SKM-1 treated with dmso at 0.1 percent for 144 hours (cell line): ENCODE measurements around the gene ATAD3A.
"Not testable (repeated sequence)": the region's sequence is repeated elsewhere in the genome, so short reads cannot be mapped to it uniquely, and the experiment has no call there.

Source experiments
- DNase-seq: peaks from one replicate; lab custom pipeline; 2025; ENCODE audit not compliant: unreplicated experiment; lab: John Stamatoyannopoulos, UW

Gene ATAD3A

GRCh38 chr1:1489231-1489630 is 22.7 kb upstream of the ATAD3A start:
- no peak for DNase-seq

- DNase-seq: no peak
Observed at GRCh38 chr1:1489861-1490260, 22.1 kb upstream of the ATAD3A start.

GRCh38 chr1:1490633-1491230 is 21.2 kb upstream of the ATAD3A start:
- DNase-seq: no peak

GRCh38 chr1:1491601-1492000 is 20.4 kb upstream of the ATAD3A start:
- DNase-seq: no peak

GRCh38 chr1:1494311-1494710 is 17.7 kb upstream of the ATAD3A start:
- DNase-seq: not testable (repeated sequence)

GRCh38 chr1:1495461-1495975 is 16.4 kb upstream of the ATAD3A start:
- not testable (repeated sequence) for DNase-seq

- DNase-seq: peak; percentile 46
Observed at GRCh38 chr1:1504777-1505365, 7.1 kb upstream of the ATAD3A start.

GRCh38 chr1:1505366-1505798 is 6.6 kb upstream of the ATAD3A start:
- DNase-seq: peak; percentile 10

- not testable (repeated sequence) for DNase-seq
Observed at GRCh38 chr1:1505801-1506200, 6.2 kb upstream of the ATAD3A start.

GRCh38 chr1:1507305-1507704 is 4.7 kb upstream of the ATAD3A start:
- DNase-seq: no peak

- DNase-seq: not testable (repeated sequence)
Observed at GRCh38 chr1:1508775-1509464, 3.0 kb upstream of the ATAD3A start.

- not testable (repeated sequence) for DNase-seq
Observed at GRCh38 chr1:1509465-1509850, 2.5 kb upstream of the ATAD3A start.

GRCh38 chr1:1510912-1511532 is 940 bp upstream of the ATAD3A start:
- peak; percentile 4 for DNase-seq

GRCh38 chr1:1512425-1512824 is 463 bp downstream of the ATAD3A start:
- DNase-seq: not testable (repeated sequence)

GRCh38 chr1:1513675-1514074 is 1.7 kb downstream of the ATAD3A start:
- DNase-seq: not testable (repeated sequence)

GRCh38 chr1:1514376-1514775 is 2.4 kb downstream of the ATAD3A start:
- not testable (repeated sequence) for DNase-seq

- not testable (repeated sequence) for DNase-seq
Observed at GRCh38 chr1:1516923-1517322, 5.0 kb downstream of the ATAD3A start.

GRCh38 chr1:1517973-1518620 is 6.1 kb downstream of the ATAD3A start:
- DNase-seq: no peak

GRCh38 chr1:1518621-1519007 is 6.7 kb downstream of the ATAD3A start:
- DNase-seq: not testable (repeated sequence)

- DNase-seq: not testable (repeated sequence)
Observed at GRCh38 chr1:1519805-1520505, 8.0 kb downstream of the ATAD3A start.
